Ammon's horn (tissue), 1 donor: ENCODE measurements around the gene ZBTB3.
A peak's percentile ranks its signal among the peaks of the same experiment; 100 is the strongest.
"Not testable (repeated sequence)": the region's sequence is repeated elsewhere in the genome, so short reads cannot be mapped to it uniquely, and the experiment has no call there.

ENCODE experiments used
- DNase-seq: peaks from one replicate; pipeline ENCODE4 v3.0.0-alpha.2; 2016; ENCODE audit warnings: low spot score

Gene ZBTB3

DNA sequence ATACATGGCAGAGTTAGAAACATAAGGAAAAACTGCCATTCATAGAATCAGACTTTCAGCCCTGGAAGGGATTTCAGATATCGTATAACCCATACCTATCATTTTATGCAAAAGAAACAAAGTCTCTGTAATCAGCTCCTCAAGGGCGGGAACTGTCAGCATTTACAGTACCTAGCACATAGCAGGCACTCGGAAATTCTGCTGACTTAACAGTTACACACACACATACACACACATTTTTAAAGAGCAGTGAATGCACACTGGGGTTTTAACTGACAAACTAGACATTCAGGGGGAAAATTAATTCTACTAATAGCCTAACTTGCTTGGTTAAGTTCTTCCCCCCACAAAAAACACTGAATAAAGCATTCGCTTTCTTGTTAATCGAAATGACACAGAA, 37.8 kb downstream of the ZBTB3 start:
- no peak for DNase-seq

DNA sequence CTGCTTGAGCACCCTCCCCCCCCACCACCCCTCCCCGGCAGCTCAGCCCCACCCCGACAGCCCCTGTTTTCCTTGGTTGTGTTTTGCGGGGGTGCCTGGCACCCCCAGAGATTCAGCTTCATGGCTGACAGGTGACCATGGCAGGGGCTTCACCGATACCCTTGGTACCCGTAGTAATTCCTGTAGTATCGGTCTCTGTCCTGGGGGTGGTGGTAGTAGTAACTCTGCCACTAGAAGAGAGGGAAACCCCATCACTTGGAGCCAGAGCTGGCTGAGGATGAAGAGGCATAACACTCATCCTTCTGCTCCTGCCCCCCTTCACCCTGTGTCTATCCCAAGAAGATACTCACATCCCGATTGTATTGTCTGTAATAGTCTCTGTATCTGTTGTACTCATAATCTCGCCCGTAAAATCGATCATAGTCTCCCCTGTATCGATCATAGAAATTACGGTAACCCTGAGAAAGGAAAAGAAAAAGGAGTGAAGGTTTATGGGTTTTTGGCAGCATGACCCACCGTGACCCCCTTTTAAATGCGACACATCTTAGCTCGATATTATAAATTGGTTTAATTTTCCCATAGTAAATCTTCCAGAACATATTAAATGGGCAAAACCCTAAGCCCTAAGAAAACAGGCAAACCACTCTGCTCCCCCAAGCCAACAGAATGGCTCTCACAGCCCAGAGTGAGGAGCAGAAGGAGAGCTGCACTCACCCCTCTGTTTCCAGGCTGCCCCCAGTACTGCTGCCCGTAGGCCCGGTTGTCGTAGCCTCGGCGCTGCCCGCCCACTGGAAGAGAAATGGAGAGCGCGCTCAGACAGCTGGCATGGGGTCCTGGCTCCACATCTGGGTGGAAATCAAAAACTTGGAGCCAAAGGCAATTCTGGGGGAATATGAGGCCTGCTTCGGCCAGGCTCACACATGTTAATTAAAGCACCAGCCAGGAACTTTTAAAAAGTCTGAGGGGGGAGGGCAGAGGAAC, 38.5 kb downstream of the ZBTB3 start:
- no peak for DNase-seq

DNA sequence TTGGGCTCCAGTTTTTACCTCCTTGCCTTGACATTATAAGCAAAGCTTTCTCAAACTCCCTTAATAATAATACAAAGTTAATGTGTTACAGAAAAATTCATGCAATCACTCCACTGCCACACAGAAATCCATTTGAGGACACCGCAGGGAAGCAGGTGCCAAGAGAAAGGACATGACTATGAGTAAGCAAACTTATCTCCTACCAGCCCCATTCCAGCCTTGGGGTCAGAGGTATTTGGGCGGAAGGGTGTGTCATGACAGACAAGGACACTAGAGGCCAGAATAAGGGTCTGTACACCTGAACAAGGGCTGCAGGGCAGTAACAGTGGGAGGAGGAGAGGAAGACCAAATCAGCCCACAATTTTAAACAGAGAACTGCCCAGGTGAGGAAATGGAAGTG, 40.6 kb downstream of the ZBTB3 start:
- no peak for DNase-seq

DNA sequence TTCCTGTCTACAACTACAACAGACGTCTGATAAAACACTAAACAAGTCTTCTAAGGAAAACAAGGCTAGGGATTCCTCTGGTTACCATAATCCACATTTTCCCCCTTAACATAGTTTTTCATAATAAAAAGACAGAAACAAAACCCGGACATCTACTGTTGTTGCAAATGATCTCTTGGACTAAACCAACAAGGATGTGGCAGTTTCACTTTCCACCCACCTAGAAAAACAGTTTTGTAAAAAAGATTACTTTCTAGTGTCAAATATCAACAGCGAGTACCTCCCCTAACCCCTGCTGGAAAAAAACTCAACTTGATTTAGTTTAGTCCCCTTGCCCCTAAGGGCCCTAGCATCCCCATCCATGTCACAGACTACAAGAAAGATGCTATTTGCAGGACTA, 41.1 kb downstream of the ZBTB3 start:
- DNase-seq, result no peak

DNA sequence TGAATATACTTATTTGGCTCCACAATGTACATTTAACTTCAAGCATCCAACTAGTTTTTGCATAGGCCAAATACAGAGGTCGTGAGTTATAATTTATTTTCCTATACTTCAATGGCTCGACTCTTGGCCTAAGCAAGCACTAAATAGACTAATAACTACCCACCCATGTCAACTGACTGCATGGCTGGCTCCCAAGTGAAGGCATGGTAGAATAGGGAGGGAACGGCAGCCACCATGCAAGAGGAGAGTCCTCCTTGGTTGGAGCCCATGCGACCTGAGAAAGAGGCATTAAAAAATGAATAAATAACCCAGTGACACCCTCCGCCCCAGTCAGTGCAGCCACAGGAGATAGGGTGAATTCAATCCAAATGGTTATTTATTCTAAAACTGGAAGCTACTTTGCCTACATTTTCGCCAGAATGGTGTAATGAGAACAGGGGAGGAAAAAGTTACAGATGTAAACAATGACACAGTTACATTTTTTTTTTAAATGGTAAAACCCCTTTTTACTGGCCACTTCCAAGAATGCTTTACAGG, 41.6 kb downstream of the ZBTB3 start:
- no peak for DNase-seq

DNA sequence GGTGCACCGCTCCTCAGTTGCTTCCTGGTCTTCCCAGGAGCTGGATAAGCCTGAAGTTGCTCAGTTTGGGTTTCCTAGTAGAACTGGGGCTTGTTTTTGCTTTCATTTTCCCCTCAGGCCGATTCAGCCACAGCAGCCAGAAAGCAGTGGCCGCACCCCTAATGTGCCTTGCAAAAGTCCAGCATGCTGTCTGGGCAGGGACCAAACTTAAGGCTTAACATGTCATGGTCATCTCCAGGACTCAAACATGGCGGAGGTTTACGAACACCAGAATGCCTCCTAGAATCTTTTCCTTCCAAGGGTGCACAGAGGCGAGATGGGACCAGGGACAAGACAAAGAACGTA, 44.0 kb downstream of the ZBTB3 start:
- DNase-seq, result no peak

DNA sequence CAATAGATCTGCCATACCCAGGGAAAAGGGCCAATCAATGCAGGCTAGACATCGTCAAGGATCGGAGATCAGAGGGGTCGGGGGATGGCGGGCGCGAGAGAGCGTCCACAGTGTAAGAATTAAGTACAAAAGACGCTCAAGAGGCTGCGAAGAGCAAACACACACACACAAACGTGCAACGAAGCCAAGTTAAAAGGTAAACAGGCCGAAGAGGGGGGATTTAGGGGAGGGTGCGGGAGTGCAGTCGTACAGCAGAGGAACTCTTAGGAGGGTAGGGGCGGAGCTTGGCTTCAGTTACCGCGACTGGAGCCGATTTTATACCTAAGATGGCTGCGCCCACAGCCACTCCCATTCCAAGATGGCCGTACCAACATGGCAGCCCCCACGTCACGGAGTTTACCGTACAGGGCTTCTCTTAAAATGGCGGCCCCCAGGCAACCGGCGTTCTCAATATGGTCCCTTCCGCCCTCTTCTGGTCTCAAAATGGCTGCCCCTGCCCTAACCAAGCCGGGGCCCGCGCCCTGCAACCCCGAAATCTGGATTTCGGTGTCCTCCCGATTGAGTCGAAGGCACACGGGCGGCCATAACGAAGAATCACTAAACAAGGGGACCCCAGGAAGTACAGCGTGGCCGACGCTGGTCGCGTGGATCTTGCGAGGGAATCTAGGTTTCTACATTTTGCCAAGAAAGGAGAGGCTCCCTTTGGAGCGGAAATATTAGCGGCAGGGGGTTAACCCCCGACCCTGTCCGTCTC, 44.5 kb downstream of the ZBTB3 start:
- DNase-seq, result peak; percentile 99

DNA sequence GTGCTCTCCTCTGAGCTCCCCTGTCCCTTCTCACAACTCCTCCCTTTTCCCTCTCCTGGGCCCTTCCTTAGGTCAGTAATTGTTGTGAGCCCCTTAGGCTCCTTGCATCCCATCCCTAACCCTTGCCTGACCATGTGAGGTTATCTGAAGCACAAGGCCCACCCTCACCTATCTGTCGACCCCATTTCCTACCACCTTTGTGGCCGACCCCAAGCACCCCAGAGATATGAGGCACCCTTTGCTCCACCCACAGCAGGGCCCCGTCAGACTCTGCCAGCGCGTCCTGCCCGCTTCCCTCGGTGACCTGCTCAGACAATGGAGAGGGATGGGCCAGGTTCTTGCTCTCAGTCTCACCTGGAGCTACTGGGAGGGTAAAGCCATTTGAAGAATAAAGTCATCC, 45.2 kb downstream of the ZBTB3 start:
- peak; percentile 18 for DNase-seq

DNA sequence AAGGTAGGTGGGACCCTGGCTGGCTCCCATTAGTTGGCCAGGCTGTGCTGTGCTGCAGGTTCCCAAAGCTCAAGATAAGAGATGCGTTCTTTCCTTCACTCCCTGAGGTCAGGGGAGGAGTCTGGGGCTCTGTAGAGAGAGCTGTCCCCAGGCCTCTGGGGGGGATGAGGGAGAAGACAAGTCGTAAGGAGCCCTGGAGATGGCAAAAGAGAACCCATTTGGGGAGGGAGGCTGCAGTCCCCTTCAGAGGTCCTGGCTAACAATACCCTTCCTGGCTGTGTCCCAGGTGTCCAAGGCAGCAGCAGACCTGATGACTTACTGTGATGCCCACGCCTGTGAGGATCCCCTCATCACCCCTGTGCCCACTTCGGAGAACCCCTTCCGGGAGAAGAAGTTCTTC, 45.6 kb downstream of the ZBTB3 start:
- DNase-seq, result peak; percentile 11

DNA sequence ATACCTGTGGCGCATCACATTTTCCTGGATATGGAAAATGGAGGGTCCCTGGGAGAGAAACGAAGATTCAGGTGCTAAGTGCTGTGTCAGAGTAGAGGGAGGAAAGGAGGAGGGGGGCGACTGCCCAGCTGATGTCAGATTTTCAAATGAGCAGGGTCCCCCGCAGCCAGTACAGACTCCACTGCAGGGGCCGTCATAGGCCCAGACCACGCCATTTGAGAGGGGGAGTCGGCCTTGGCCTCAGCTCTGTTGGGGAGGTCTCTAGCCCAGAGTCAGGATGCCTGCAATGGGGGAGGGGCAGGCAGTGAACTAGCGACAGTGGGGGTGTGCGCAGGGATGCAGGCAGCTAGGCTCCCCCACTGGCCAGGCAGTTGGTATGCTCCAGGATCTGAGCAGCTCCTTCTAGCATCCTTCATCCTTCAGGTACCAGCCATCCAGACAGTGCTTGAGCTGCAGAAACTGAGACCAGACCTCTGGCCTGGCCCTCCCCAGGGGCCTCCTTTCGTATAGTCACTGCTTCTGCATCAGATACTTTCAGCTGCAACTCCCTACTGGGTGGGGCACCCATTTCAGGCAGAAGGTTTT, 46.6 kb downstream of the ZBTB3 start, which contains the start of the genes BSCL2 and GNG3:
BSCL2 (minus strand) TSS at position 148 of the 585 bp plus-strand sequence. CDS start 229 bp downstream, outside the sequence.
GNG3 (plus strand) TSS at position 400 of the 585 bp plus-strand sequence. CDS start 620 bp downstream, outside the sequence.
- peak; percentile 91 for DNase-seq

DNA sequence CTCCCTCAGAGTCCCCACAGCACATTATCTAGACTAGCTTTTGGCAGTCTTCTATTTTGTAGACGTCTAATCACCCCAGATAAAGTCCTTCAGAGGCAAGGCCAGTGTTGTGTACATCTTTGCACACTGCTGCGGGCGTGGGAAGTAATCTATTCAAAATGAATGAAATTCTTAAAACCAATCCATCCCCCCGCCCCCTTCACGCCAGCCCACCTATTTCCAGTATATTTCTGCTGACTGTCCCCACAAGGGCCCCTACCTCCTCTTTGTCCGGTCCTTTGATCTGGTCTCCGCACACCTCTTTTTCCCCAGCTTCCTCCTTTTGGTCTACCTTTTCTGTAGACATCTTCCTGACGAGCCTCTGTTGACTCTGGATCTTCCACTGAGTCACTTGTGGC, 47.1 kb downstream of the ZBTB3 start:
- peak; percentile 11 for DNase-seq

DNA sequence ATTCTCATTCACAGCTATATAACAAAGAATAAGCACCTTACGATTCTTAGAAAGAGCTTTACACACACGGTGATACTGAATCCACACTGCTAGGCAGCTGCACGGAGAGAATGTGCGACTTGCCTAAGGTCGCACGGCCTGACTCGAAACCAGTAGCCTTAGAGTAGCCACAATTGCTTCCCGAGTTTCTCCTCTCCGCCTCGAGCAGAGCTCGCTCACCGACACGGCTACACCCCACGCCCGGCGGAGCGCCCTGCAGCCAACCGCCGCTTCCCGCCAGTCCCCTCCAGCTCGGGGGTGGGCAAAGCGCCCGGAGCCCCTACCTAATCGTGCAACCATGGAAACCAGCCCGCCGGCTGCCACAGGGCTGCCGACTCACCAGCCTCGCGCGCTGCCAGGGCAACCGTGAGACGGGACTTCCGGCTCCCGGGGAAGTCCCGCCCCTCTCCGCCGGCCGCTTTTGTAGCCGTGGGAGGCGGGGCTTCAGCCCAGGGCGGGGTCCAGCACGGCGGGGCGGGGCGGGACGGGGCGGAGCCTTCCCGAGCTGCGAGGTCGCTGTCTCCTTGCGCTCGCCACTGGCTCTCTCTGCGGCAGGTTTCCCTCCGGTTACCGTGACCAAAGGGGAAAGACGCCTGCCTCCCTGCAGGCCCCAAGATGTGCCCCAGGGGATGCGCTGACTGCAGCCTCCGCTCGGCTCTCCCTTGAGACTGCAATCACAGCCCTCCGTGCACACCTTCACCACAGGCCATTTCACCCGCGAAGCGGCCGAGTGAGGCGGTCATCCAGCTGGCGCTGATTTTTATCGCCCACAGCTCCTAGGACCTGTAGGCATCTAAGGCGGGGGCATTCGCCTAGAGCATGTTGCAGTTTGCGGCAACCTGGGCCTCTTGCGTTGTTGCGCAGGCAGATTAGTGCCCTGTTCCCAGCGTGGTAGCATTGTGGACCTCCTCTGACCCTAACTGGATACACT, 47.8 kb downstream of the ZBTB3 start:
- DNase-seq, result peak; percentile 97

DNA sequence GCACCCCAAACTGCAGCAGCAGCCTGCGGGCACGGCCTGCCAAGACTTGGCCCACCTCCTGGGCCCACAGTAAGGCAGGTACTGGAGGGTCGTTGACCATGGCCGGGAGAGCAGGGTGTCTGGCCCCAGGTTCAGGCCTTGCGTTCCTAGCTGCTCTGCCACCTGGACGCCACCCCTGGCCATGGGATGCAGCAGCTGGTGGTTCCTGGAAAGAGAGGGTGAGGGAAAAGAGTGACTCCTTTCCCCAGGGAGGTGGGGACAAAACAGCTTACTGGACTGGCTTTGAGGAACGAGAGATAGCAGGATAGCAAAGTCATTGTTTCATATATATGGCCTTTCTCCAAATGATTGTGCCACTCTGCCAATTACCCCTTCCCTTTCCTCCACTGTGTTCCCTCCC, 48.5 kb downstream of the ZBTB3 start:
- DNase-seq, result peak; percentile 11

DNA sequence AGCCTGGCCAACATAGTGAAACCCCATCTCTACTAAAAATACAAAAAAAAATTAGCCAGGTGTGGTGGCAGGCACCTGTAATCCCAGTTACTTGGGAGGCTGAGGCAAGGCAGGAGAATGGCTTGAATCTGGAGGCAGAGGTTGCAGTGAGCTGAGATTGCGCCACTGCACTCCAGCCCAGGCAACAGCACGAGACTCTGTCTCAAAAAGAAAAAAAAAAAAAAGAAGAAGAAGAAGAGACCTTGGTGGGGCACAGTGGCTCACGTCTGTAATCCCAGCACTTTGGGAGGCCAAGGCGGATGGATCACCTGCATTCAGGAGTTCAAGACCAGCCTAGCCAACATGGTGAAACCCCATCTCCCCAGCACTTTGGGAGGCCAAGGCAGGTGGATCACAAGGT, 50.0 kb downstream of the ZBTB3 start:
- DNase-seq, result not testable (repeated sequence)

DNA sequence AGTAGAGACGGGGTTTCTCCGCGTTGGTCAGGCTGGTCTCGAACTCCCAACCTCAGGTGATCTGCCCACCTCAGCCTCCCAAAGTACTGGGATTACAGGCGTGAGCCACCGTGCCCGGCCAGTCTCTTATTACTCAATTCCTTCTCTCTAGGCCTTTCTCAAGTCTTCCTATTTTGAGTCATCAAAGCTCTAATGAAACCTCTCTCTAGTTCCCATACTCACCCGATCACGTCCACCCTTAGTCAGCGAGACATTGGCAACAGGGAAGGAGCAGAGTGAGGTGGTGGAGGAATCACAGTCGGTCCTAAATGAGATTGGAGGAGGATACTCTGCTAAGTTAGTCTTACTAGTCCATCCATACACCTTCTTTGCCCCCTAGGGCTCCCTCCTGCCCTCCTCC, 51.7 kb downstream of the ZBTB3 start:
- no peak for DNase-seq
